GM12878 (cell line): ENCODE data around the gene GARIN5B. TPM values are rescaled to one million over a fixed set of nuclear protein-coding genes. Genes with fewer than 3 reads are reported as not detected.

Experiments
- ASH2L ChIP-seq: fragments of 300-600, 200-600 bp; sonication (generic); IDR thresholded peaks from 2 replicates; pipeline ENCODE4 v1.6.1; 2017; ENCODE audit warnings: low read depth, mild to moderate bottlenecking, borderline replicate concordance
- ATF3 ChIP-seq: IDR thresholded peaks from 2 replicates; pipeline ENCODE4 v1.6.1; 2011; ENCODE audit warnings: low read depth, mild to moderate bottlenecking, low read length, moderate library complexity, borderline replicate concordance; ENCODE audit errors: extremely low read depth
- DPF2 ChIP-seq: fragments of 450-650 bp; IDR thresholded peaks from 2 replicates; pipeline ENCODE4 v1.6.1; 2017; ENCODE audit warnings: mild to moderate bottlenecking
- EED ChIP-seq: sonication (generic); IDR thresholded peaks from 2 replicates; pipeline ENCODE4 v1.6.1; 2016; ENCODE audit warnings: antibody characterized with exemption, low read depth
- HSF1 ChIP-seq: fragments of 150-350 bp; IDR thresholded peaks from 2 replicates; pipeline ENCODE4 v1.6.1; 2014; ENCODE audit warnings: mild to moderate bottlenecking, low read depth, low read length
- IKZF2 ChIP-seq, 2 experiments: fragments of 450-650 bp; IDR thresholded peaks; 2 replicates each; pipeline ENCODE4 v1.6.1; 2017; ENCODE audit warnings: mild to moderate bottlenecking in 2 of 2, moderate library complexity in 2 of 2
- KAT2A ChIP-seq: conservative IDR thresholded peaks from 2 replicates; pipeline ENCODE4 v1.6.1; 2011; ENCODE audit warnings: low read depth, low read length; ENCODE audit not compliant: control insufficient read depth
- MXI1 ChIP-seq: fragments of 150-350 bp; IDR thresholded peaks from 2 replicates; pipeline ENCODE4 v1.6.1; 2011; ENCODE audit warnings: low read depth, mild to moderate bottlenecking, inconsistent platforms, low read length, improper control_type of control experiment
- PKNOX1 ChIP-seq: fragments of 450-650 bp; IDR thresholded peaks from 2 replicates; pipeline ENCODE4 v1.6.1; 2016; ENCODE audit warnings: mild to moderate bottlenecking
- POLR2A ChIP-seq: IDR thresholded peaks from 2 replicates; pipeline ENCODE4 v1.6.1; 2011; ENCODE audit warnings: low read depth, mild to moderate bottlenecking, low read length
- SMAD1 ChIP-seq: fragments of 450-650 bp; IDR thresholded peaks from 2 replicates; pipeline ENCODE4 v1.6.1; 2018; ENCODE audit warnings: mild to moderate bottlenecking, low read depth; ENCODE audit not compliant: partially characterized antibody
- USF1 ChIP-seq: IDR thresholded peaks from 2 replicates; pipeline ENCODE4 v1.6.1; 2011; ENCODE audit warnings: borderline replicate concordance, low read depth, mild to moderate bottlenecking, moderate library complexity, mixed read lengths, low read length; ENCODE audit not compliant: insufficient read depth; ENCODE audit errors: extremely low read length
- YY1 ChIP-seq: IDR thresholded peaks from 2 replicates; pipeline ENCODE4 v1.6.1; 2011; ENCODE audit warnings: low read depth, mild to moderate bottlenecking, low read length
- ZBTB40 ChIP-seq: fragments of 450-650 bp; IDR thresholded peaks from 2 replicates; pipeline ENCODE4 v1.6.1; 2016; ENCODE audit warnings: mild to moderate bottlenecking, moderate library complexity, borderline replicate concordance
- ZNF207 ChIP-seq: fragments of 450-650 bp; IDR thresholded peaks from 2 replicates; pipeline ENCODE4 v1.6.1; 2014; ENCODE audit warnings: antibody characterized with exemption, mild to moderate bottlenecking, borderline replicate concordance
- ZNF687 ChIP-seq: fragments of 450-650 bp; IDR thresholded peaks from 2 replicates; pipeline ENCODE4 v1.6.1; 2017; ENCODE audit warnings: mild to moderate bottlenecking, moderate library complexity
- ZZZ3 ChIP-seq: IDR thresholded peaks from 2 replicates; pipeline ENCODE4 v1.6.1; 2011; ENCODE audit warnings: low read depth; ENCODE audit not compliant: control insufficient read depth, insufficient read length
- polyA plus RNA-seq, 11 experiments: library from polyadenylated mRNA; depleted of rRNA in 4 of 11; unstranded in 6 of 11; stranded (reverse) in 5 of 11; fragments of >200 nt; fragmentation: Nextera tagmentation in 4 of 11; fragmentation: Illumina TruSeq in 1 of 11; extraction: Ambion mirVana in 4 of 11; extraction: Trizol in 1 of 11; gene quantifications; 1 replicate in 1 of 11; 2 replicates in 10 of 11; pipeline versions ENCODE4 v1.2.1 to v1.2.3, GENCODE V29; 2011 to 2016; ENCODE audit warnings: inconsistent platforms in 2 of 11, missing spikeins in 2 of 11, low read depth in 1 of 11
- total RNA-seq, 4 experiments: library from RNA; depleted of rRNA in 3 of 4; stranded (reverse); fragments of >200 nt in 3 of 4; fragmentation: Illumina TruSeq in 1 of 4; extraction: Trizol in 1 of 4; gene quantifications; 2 replicates each; pipeline versions ENCODE4 v1.2.1 to v1.2.3, GENCODE V29; 2013 to 2021

Gene GARIN5B
- total and polyA plus RNA-seq, 10 of the 15 experiments (the other 5 are each of a cell fraction or from before 2014, with no cell fraction given) = not detected

- peak; percentile 85 for TF ChIP-seq USF1
- TF ChIP-seq ASH2L = no peak
- TF ChIP-seq ZNF207 = no peak; the same call in 1 of the 2 replicates
- peak; percentile 75; the same call in 1 of the 2 replicates for TF ChIP-seq ZNF687
- peak; percentile 39; the same call in 1 of the 2 replicates for TF ChIP-seq POLR2A
- TF ChIP-seq MXI1 = peak; percentile 70
- TF ChIP-seq EED = no peak
- TF ChIP-seq ZZZ3 = no peak
- peak; percentile 95 for TF ChIP-seq YY1
- TF ChIP-seq SMAD1 = peak; percentile 31
- no peak; a peak in 1 of 4 replicates for TF ChIP-seq IKZF2 (IDR thresholded peaks at IDR 0.05)
- no peak for TF ChIP-seq ZBTB40
- TF ChIP-seq KAT2A = no peak
- TF ChIP-seq PKNOX1 = peak; percentile 98
- no peak for TF ChIP-seq HSF1
- no peak for TF ChIP-seq ATF3
- TF ChIP-seq DPF2 = peak; percentile 62
These were observed 44.9 kb upstream of the GARIN5B start (continued) for GRCh38 chr19:55407800-55408532.
